ENCODE data around the gene WNT4.

Gene WNT4

DNA sequence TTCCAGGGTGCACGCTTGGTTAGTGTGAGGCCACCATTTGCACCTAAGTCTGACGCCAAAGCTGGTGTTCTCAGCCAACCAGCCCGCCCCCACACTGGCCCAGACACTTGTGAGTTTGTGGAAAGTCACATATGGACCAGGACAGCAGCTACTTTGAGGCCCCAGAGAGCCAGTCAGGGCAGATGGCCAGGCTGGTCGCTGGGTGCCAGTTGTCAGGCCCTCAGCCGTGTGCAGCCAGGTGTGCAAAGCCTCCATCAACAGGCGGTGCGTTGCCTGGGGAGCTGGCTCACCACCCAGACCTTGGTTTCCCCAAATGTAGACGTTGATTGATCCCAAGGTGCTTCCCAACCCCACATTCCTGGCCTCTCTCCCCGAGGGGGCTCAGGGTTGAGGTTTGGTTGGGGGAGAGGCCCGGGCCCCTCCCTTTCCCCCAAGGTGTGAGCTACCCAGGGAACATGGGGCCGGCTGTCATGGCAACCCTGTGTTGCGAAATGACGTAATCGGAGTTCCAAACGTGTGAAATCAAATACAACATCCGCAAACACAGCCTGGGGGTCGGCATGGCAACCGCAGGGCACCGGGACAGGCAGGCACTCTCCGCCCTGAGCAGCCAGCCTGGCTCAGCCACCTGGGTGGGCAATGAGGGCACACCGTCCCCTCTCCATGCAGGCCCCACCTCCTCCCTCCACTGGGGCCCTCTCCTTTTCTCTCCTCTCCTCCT is 42.2 kb upstream of the WNT4 start:
- TF ChIP-seq, protein P1, sequence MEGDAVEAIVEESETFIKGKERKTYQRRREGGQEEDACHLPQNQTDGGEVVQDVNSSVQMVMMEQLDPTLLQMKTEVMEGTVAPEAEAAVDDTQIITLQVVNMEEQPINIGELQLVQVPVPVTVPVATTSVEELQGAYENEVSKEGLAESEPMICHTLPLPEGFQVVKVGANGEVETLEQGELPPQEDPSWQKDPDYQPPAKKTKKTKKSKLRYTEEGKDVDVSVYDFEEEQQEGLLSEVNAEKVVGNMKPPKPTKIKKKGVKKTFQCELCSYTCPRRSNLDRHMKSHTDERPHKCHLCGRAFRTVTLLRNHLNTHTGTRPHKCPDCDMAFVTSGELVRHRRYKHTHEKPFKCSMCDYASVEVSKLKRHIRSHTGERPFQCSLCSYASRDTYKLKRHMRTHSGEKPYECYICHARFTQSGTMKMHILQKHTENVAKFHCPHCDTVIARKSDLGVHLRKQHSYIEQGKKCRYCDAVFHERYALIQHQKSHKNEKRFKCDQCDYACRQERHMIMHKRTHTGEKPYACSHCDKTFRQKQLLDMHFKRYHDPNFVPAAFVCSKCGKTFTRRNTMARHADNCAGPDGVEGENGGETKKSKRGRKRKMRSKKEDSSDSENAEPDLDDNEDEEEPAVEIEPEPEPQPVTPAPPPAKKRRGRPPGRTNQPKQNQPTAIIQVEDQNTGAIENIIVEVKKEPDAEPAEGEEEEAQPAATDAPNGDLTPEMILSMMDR (conservative IDR thresholded peaks at IDR 0.05; ENCODE audit: low read length), result no peak
- peak; percentile 25 for DNase-seq (ENCODE audit: low read depth)
- H3K4me3 ChIP-seq (ENCODE audit: low read length), result no peak overlapping the region

DNA sequence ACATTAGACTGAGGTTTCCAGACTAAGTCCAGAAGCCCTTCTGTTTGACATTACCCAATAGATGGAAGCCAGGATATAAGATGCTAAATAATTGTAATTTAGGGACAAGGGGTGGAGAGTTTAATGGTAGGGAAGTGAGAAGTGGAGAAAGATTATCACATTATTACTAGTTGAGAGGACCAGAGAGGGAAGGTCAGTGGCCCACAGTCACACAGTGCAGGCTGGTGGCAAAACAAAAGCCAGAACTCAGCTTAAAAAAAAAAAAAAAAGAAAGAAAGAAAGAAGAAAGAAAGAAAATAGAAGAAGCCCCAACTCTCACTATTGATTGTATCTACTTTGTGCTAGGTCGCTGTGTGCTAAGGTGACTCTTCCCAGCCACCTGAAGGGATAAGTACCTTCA is 41.6 kb upstream of the WNT4 start:
- TF ChIP-seq, protein P1 (conservative IDR thresholded peaks at IDR 0.05; ENCODE audit: low read length), result no peak
- DNase-seq (ENCODE audit: low read depth), result no peak
- no peak overlapping the region for H3K4me3 ChIP-seq (ENCODE audit: low read length)

DNA sequence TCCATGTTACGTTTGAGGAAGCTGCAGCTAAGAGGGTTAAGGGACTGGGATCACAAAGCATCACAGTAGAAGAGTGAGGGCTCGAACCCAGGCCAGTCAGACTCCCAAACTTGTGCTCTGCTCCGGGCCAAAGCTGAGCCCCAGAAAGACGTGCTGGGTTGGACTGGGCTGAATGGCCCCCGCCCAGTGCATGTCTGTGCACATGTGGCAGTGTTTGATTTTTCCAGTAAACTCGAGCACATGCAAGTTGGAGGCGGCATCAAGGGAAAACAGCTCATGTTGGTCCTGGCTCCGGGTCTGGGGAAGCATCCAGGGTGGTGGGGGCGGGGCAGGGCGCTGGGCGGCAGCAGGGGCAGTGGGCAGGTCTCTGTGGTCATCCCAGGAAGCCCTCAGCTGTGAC is 39.8 kb upstream of the WNT4 start:
- no peak overlapping the region for H3K4me3 ChIP-seq (ENCODE audit: low read length)
- TF ChIP-seq, protein P1 (conservative IDR thresholded peaks at IDR 0.05; ENCODE audit: low read length), result no peak
- no peak for DNase-seq (ENCODE audit: low read depth)

DNA sequence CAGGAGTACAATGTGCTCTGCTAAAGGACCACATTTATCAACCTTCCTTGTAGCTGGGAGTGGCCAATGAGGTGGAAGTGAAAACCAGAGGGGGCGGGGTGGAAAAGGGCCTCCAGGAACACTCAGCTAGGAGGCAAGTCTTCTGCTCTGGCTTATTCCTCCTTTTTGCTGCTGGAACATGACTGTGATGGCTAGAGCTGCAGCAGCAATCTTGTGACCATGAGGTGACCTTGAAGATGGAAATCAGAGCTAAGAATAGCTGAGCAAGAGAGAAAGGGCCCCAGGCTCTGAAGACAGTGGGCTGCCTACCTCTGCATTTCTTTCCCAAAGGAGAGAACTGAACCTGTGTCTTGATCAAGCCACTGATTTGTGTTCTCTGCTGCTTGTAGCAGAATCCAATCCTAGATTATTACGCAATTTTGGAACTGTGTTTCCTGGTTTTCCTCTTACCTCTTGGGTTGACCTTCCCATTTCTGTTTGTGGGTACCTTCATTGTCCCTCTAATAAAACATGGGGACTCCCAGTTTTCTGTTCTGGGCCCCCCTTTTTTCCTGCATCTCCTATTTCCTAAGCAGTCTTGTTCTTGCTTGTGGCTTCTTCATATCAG is 36.4 kb upstream of the WNT4 start:
- DNase-seq (ENCODE audit: low read depth), result no peak
- TF ChIP-seq, protein P1 (conservative IDR thresholded peaks at IDR 0.05; ENCODE audit: low read length), result no peak
- H3K4me3 ChIP-seq (ENCODE audit: low read length), result no peak overlapping the region

DNA sequence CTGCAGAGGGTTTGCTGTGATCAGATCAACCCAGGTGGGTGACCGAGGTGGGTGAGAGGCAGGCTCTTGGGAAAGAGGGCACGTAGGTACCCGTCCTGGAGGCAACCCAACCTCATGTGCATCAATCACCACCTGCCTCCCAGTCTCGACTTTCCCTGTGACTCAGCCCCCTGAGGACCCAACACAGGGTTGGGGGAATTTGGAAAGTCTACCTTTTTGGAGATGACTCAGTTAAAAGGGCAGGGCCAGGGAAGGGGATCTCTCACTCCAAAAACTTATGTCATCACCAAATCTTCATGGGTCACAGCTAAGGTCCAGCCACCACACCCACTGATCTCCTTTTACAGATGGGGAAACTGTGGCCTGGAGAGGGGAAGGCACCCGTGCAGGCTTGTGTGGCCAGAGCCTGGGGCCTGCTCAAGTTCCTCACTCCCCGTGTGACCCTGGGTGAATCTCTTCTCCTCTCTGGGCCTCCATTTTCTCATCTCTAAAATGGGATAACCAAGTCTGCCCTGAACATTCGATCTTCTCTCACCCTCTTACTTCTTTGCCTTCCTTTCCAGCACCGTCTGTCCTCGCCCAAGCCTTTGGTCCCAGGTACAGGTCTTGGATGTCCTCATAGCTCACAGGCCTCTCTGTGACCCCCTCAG is 34.6 kb upstream of the WNT4 start:
- no peak overlapping the region for H3K4me3 ChIP-seq (ENCODE audit: low read length)
- DNase-seq (ENCODE audit: low read depth), result no peak
- TF ChIP-seq, protein P1 (conservative IDR thresholded peaks at IDR 0.05; ENCODE audit: low read length), result no peak

DNA sequence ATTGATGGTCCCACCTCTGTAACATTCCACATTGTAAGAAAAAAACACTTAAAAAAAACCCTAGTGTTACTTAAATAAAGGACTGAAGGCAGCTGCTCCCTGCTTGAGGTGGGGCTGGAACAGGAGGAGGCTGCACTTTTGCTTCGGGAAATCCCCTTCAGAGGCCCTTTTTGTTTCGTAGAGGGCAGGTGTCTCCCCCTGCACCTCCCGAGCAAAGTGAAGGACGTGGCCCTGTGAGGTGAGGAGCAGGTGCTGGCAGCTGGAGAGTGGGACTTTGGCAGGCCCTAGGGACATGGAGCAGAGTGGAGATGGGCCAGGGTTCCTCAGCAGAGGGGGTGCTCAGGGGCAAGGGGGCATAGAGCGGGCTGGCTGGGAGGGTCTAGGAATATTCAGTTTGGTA is 33.4 kb upstream of the WNT4 start:
- no peak overlapping the region for H3K4me3 ChIP-seq (ENCODE audit: low read length)
- TF ChIP-seq, protein P1 (conservative IDR thresholded peaks at IDR 0.05; ENCODE audit: low read length), result no peak
- no peak for DNase-seq (ENCODE audit: low read depth)
